Measurements from ENCODE around the gene PHACTR1.

PHACTR1 gene

DNA sequence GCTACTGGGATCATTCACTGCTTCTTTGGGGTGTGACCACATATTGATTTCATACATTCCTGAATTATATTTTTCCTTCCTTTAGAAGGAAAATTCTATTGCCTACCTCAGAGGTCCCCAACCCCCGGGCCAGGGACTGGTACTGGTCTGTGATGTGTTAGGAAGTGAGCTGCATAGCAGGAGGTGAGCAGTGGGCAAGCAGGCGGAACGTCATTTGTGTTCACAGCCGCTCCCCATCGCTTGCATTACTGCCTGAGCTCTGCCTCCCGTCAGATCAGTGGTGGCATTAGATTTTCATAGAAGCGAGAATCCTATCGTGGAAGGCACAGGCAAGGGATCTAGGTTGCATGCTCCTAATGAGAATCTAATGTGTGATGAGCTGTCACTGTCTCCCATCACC is 107.3 kb downstream of the PHACTR1 start:
- no peak overlapping the region for H3K4me3 ChIP-seq (ENCODE audit: low read depth, low read length)
- DNase-seq (ENCODE audit: low read depth), result no peak
- TF ChIP-seq, protein P1, sequence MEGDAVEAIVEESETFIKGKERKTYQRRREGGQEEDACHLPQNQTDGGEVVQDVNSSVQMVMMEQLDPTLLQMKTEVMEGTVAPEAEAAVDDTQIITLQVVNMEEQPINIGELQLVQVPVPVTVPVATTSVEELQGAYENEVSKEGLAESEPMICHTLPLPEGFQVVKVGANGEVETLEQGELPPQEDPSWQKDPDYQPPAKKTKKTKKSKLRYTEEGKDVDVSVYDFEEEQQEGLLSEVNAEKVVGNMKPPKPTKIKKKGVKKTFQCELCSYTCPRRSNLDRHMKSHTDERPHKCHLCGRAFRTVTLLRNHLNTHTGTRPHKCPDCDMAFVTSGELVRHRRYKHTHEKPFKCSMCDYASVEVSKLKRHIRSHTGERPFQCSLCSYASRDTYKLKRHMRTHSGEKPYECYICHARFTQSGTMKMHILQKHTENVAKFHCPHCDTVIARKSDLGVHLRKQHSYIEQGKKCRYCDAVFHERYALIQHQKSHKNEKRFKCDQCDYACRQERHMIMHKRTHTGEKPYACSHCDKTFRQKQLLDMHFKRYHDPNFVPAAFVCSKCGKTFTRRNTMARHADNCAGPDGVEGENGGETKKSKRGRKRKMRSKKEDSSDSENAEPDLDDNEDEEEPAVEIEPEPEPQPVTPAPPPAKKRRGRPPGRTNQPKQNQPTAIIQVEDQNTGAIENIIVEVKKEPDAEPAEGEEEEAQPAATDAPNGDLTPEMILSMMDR (IDR thresholded peaks at IDR 0.05; ENCODE audit: control insufficient read depth, extremely low read depth, insufficient read depth), result no peak

DNA sequence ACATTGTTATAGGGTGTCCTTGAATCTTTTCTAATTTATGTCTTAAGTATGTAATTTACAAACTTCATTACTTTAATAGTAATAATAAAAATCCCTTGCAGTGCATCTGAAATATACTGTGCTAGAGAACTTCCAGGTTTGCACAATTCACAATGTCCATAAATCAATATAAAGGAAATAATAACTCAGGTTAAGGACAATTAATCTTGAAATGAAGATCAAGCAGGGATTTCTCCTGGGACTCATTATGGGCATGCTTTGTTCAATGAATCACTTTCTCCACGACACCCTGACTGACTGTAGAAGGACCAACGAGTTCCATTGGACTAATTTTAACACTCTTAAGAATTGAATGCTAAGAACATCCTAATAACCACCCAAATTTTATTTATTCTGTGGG is 110.0 kb downstream of the PHACTR1 start:
- no peak overlapping the region for H3K4me3 ChIP-seq (ENCODE audit: low read depth, low read length)
- no peak for DNase-seq (ENCODE audit: low read depth)
- TF ChIP-seq, protein P1 (IDR thresholded peaks at IDR 0.05; ENCODE audit: control insufficient read depth, extremely low read depth, insufficient read depth), result no peak

DNA sequence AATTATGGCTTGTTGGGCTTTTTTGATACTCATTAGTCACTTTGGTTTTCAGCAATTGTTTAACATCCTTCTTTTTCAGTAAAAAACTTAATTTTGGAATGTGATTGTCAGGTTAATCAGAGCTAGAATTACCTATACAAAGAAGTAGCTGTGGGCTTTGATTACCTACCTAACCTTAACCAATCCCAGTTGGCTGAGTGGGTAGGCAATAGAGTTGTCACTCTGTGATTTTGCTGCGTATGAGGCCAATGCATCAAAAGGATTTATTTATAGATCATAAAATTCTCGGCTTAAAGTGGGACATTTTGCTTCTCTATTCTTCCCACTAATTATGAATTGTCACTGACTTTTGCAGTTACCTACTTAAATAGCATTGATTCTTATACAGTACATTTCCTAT is 111.4 kb downstream of the PHACTR1 start:
- DNase-seq (ENCODE audit: low read depth), result no peak
- no peak overlapping the region for H3K4me3 ChIP-seq (ENCODE audit: low read depth, low read length)
- TF ChIP-seq, protein P1 (IDR thresholded peaks at IDR 0.05; ENCODE audit: control insufficient read depth, extremely low read depth, insufficient read depth), result no peak

DNA sequence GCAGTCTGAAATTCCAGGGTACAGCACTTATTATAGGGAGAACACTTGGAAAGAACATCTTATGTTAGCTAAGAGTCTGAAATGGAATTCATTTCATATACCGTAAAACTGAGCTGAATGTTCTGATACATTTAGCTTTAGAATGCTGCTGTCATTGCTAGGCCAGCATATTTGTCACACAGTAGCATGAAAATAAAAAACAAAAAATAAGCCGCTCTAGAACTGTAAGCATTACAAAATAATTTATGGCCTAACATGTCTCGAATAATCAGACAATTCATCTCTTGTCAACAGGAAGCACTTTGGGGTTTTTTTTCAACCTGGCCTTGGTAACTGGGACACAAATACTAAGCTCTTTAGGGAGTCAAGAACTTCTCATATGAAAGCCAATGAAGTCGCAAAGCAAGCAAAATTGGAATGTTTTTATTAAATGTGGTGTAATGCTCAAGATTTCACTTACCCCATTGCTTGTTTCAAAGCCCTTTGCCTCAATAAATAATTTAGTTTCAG is 115.7 kb downstream of the PHACTR1 start:
- TF ChIP-seq, protein P1 (IDR thresholded peaks at IDR 0.05; ENCODE audit: control insufficient read depth, extremely low read depth, insufficient read depth), result no peak
- DNase-seq (ENCODE audit: low read depth), result no peak
- no peak overlapping the region for H3K4me3 ChIP-seq (ENCODE audit: low read depth, low read length)

DNA sequence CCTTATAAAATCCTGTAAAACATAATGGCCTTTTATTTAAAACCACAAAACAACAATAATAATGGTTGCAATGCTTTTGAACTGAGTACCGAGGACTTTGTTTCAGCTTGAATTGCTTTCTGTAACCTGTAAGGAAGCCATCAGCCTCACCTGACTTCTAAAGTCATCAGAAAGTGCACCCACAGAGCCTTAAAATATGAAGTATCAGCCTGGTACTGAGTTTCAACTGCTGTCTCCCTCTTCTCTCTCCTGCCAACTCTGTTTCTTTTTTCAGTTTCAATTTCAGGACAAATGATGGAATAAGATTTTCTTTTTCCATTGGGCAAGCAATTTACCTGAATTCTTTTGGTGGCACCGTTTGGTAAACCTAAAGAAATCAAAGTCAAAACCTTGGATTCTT is 119.4 kb downstream of the PHACTR1 start:
- no peak overlapping the region for H3K4me3 ChIP-seq (ENCODE audit: low read depth, low read length)
- TF ChIP-seq, protein P1 (IDR thresholded peaks at IDR 0.05; ENCODE audit: control insufficient read depth, extremely low read depth, insufficient read depth), result no peak
- DNase-seq (ENCODE audit: low read depth), result no peak

DNA sequence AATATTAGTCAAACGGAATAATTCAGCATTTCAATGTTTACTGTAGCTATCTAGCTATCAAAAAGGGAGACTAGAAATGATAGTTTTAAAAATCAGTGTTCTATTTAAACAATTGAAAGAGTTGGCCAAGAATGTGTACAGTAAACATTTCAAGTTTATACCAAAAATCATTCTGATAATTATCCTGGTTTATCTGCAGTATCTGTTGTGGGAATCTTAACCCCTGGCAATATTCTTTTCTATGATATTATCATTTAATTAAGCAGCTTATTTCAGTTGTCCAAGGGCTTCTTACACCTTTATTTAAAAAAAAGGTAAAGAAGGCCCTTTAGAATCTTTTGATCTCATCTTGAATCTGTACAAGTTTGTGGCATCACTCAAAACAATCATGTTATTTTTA is 125.1 kb downstream of the PHACTR1 start:
- TF ChIP-seq, protein P1 (IDR thresholded peaks at IDR 0.05; ENCODE audit: control insufficient read depth, extremely low read depth, insufficient read depth), result no peak
- no peak for DNase-seq (ENCODE audit: low read depth)
- H3K4me3 ChIP-seq (ENCODE audit: low read depth, low read length), result no peak overlapping the region

DNA sequence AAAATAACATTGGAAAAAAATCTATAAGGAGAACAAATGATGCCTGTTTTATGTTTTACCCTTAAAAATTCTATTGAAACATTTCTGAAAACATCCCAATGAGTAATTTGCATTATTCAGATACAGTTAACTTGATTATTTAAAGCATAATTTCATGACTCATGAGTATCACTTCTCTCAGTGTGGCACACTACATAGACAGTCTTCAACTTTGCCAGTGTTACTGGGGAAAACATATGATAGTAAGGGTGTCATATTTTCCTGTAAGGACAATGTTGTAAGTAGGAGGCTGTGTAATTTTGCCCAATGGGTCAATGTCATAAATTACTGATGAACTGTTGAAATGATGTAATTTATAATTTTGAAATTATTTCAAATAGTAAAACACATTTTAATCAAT is 125.5 kb downstream of the PHACTR1 start:
- no peak overlapping the region for H3K4me3 ChIP-seq (ENCODE audit: low read depth, low read length)
- no peak for DNase-seq (ENCODE audit: low read depth)
- TF ChIP-seq, protein P1 (IDR thresholded peaks at IDR 0.05; ENCODE audit: control insufficient read depth, extremely low read depth, insufficient read depth), result no peak

Measured in LNCaP clone FGC (cell line).